Naive B cell (primary cell): ENCODE results near the gene GGT5. TPM values are rescaled to one million over a fixed set of nuclear protein-coding genes. Genes with fewer than 3 reads are reported as not detected.
A peak's percentile ranks its signal among the peaks of the same experiment; 100 is the strongest.

Source experiments
- ATAC-seq, 2 donors: fragments of 150-1000 bp; cut with Tn5 transposase; 2 replicates each; pipeline ENCODE4 v1.10.0; 2021; ENCODE audit warnings: low read depth in 2 of 2, mild to moderate bottlenecking in 2 of 2, moderate library complexity in 2 of 2
- DNase-seq: peaks from one replicate; pipeline ENCODE4 v3.0.0; 2022
- H3K27ac Mint-ChIP-seq, 6 donors: one replicate each; pipeline ENCODE4 v1.8.0; 2020 to 2022; ENCODE audit warnings: mild to moderate bottlenecking in 6 of 6, mixed read lengths in 6 of 6, moderate library complexity in 5 of 6, inconsistent platforms in 2 of 6
- H3K27me3 Mint-ChIP-seq, 3 donors: one replicate each; pipeline ENCODE4 v1.8.0; 2021 to 2022; ENCODE audit warnings: mixed read lengths in 3 of 3, mild to moderate bottlenecking in 1 of 3
- H3K36me3 Mint-ChIP-seq, 2 donors: one replicate each; pipeline ENCODE4 v1.8.0; 2020 to 2022; ENCODE audit warnings: mixed read lengths in 2 of 2, inconsistent platforms in 1 of 2, mild to moderate bottlenecking in 1 of 2
- H3K4me1 Mint-ChIP-seq, 3 donors: one replicate each; pipeline ENCODE4 v1.8.0; 2020 to 2022; ENCODE audit warnings: mixed read lengths in 3 of 3, inconsistent platforms in 1 of 3, mild to moderate bottlenecking in 1 of 3, moderate library complexity in 1 of 3
- H3K4me3 Mint-ChIP-seq, 8 donors: one replicate each; pipeline ENCODE4 v1.8.0; 2020 to 2022; ENCODE audit warnings: mild to moderate bottlenecking in 8 of 8, mixed read lengths in 8 of 8, moderate library complexity in 8 of 8, inconsistent platforms in 2 of 8
- H3K9me3 Mint-ChIP-seq, 7 donors: one replicate each; pipeline ENCODE4 v1.8.0; 2020 to 2022; ENCODE audit warnings: mixed read lengths in 7 of 7, mild to moderate bottlenecking in 5 of 7, inconsistent platforms in 2 of 7, moderate library complexity in 1 of 7
- polyA plus RNA-seq, 6 donors: library from polyadenylated mRNA; unstranded; fragments of 300-500 nt; fragmentation: Illumina TruSeq; gene quantifications; one replicate each; pipeline ENCODE4 v1.2.3, GENCODE V29; 2021; ENCODE audit warnings: low read depth in 6 of 6

The GGT5 gene
- polyA plus RNA-seq, 6 donors from 2014 or later: not detected

DNA sequence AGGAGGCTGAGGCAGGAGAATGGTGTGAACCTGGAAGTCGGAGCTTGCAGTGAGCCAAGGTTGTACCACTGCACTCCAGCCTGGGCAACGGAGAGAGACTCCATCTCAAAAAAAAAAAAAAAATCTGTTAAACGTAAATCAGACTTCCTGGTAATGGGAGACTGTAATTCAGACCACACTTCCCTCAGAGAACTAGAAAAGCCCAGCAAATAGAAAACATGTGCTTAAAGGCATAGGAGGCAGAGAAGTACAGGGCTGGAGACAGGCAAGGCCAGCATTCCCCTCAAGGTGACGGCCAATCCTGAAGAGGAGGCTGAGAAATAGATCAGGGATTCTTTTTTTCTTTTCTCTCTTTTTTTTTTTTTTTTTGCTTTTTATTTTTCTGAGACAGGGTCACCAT is 8.2 kb downstream of the GGT5 start:
- no peaks in the 10 kb centered on the region for H3K9me3 Mint-ChIP-seq
- ATAC-seq (no peak), DNase-seq (no peak)
- H3K36me3 Mint-ChIP-seq: no peaks in the 10 kb centered on the region
- peak overlapping the region in 1 of 6 donors; percentile 21 for H3K27ac Mint-ChIP-seq
- H3K4me3 Mint-ChIP-seq: no peak overlapping the region
- peaks cover 0 to 2% (median 0%) of the 10 kb centered on the region in 3 donors for H3K4me1 Mint-ChIP-seq
- H3K27me3 Mint-ChIP-seq: no peaks in the 10 kb centered on the region

DNA sequence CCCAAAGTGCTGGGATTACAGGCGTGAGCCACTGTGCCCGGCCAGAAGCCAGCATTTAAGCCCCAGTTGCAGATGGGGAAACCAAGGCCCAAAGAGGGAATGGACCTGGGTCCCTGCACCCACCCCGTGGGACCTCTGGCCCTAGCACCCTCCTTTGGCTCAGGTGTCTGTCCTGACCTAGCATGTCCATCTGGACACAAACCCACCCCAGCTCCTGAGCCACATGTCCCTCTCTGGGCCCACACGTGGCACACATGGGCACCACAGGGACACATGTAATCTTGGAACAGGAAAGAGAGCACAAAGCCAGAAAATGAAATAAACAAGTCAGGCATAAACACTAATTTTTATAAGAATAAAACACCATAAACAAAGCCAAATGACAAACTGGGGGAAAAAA is 9.6 kb downstream of the GGT5 start:
- Mint-ChIP-seq H3K36me3 (no peaks in the 10 kb centered on the region), H3K27ac (peak overlapping the region in 1 of 6 donors; percentile 27), H3K27me3 (peaks cover 0 to 5% (median 0%) of the 10 kb centered on the region in 3 donors), H3K4me1 (peaks cover 0 to 6% (median 5%) of the 10 kb centered on the region in 3 donors), H3K9me3 (no peaks in the 10 kb centered on the region), H3K4me3 (no peak overlapping the region)
- DNase-seq (no peak), ATAC-seq (no peak)

GRCh38 chr22:24233816-24234215 is 11.1 kb downstream of the GGT5 start:
- Mint-ChIP-seq H3K4me3 (no peak overlapping the region), H3K36me3 (no peaks in the 10 kb centered on the region), H3K27me3 (peaks cover 0 to 5% (median 0%) of the 10 kb centered on the region in 3 donors), H3K4me1 (peaks cover 0 to 6% (median 5%) of the 10 kb centered on the region in 3 donors), H3K27ac (no peak overlapping the region), H3K9me3 (no peaks in the 10 kb centered on the region)
- ATAC-seq: no peak
- no peak for DNase-seq

DNA sequence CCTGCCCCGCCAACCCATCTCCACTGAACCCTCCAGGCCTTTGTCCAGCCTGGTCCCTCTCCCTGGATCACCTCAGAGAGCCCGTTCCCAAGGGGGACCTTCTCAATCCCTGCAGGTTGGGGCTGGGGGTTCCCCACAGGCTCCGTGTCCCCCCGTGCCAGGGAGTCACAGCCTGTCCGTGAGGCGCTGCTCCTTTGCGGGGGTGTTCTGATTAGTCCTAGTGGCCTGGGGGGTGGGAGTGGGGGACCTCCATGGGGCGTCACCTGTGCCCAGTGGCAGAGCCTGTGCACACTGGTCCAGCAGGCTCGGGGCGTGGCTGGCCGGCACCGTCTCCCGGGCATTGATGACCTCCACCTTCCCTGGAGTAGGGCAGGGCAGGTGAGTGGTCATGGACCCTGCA is 11.6 kb downstream of the GGT5 start:
- peaks cover 0 to 6% (median 5%) of the 10 kb centered on the region in 3 donors for H3K4me1 Mint-ChIP-seq
- H3K9me3 Mint-ChIP-seq: no peaks in the 10 kb centered on the region
- ATAC-seq: no peak
- no peaks in the 10 kb centered on the region for H3K36me3 Mint-ChIP-seq
- no peak for DNase-seq
- no peak overlapping the region for H3K4me3 Mint-ChIP-seq
- peaks cover 0 to 5% (median 0%) of the 10 kb centered on the region in 3 donors for H3K27me3 Mint-ChIP-seq
- H3K27ac Mint-ChIP-seq: no peak overlapping the region

DNA sequence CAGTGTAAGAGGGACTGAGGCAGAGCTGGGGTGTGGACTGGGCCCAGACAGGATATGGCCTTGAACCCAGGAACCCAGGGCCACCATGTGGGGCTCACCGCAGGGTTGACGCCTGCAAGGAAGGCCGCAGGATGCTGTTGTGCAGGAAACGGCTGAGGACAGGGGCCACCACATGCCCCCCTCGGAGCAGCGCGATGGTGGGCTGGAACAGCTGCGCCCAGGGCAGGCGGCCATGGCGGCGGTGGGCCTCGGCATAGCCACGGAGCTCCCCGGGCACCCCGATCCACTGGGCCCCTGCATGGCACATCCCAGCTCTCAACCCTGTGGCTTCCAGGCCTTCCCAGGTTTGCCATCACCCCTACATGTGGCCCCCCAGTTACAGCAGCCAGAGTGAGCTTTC is 12.2 kb downstream of the GGT5 start:
- Mint-ChIP-seq H3K9me3 (no peaks in the 10 kb centered on the region), H3K4me3 (no peak overlapping the region), H3K4me1 (peaks cover 0 to 6% (median 5%) of the 10 kb centered on the region in 3 donors), H3K27ac (no peak overlapping the region), H3K36me3 (no peaks in the 10 kb centered on the region), H3K27me3 (peaks cover 0 to 5% (median 0%) of the 10 kb centered on the region in 3 donors)
- ATAC-seq (no peak), DNase-seq (no peak)

DNA sequence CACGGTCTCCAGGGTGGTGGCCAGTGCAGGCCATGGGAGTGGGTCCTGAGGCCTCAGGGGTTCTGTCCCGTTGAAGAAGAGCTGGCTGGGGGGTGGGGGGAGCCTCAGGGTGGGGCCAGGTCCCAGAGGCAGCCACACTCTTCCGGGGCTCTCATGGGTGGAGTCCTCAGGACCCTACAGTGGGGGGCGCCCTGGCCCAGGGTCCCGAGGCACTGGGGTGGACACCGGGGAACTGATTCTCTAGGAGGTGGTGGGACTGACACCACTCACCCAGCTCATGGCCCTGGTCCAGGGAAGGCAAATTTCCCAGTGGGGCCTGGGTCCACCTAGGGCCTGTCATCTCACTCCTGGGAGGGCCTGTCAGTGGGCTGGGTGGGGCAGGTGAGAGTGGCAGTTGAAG is 12.8 kb downstream of the GGT5 start:
- Mint-ChIP-seq H3K36me3 (no peaks in the 10 kb centered on the region), H3K4me1 (peaks cover 0 to 6% (median 5%) of the 10 kb centered on the region in 3 donors), H3K9me3 (peaks cover 0 to 2% (median 0%) of the 10 kb centered on the region in 7 donors), H3K27me3 (peaks cover 0 to 5% (median 0%) of the 10 kb centered on the region in 3 donors), H3K4me3 (no peak overlapping the region), H3K27ac (peak overlapping the region in 1 of 6 donors; percentile 66)
- DNase-seq: no peak
- ATAC-seq: no peak

DNA sequence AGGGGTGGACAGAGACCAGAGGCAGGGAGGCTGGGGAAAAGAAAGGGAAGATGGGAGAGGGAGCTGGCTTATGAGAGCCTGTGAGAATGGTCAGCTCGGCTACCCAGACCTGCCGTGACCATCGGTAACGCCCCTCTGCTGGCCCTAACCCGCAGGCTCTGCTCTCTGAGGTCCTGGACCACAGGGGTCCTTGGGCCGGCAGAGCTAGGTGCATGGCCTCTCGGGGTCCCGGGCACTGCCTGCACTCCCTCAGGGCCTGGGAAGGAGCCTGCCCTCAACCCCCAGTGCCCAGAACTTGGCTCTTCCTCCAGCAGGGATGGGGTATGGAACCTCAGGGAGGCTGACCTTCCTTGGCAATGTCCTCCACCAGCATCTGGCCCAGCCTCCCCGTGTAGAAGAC is 13.2 kb downstream of the GGT5 start:
- ATAC-seq: no peak
- Mint-ChIP-seq H3K27ac (peak overlapping the region in 1 of 6 donors; percentile 70), H3K4me1 (peaks cover 0 to 6% (median 5%) of the 10 kb centered on the region in 3 donors), H3K9me3 (peaks cover 0 to 4% (median 0%) of the 10 kb centered on the region in 7 donors), H3K27me3 (peaks cover 0 to 5% (median 0%) of the 10 kb centered on the region in 3 donors), H3K4me3 (no peak overlapping the region), H3K36me3 (no peaks in the 10 kb centered on the region)
- DNase-seq: no peak

- no peak overlapping the region for H3K4me3 Mint-ChIP-seq
- peak; percentile 74 to 80 for ATAC-seq
- peak overlapping the region in 4 of 6 donors; percentile 15 to 70 (median 48) for H3K27ac Mint-ChIP-seq
Measured at GRCh38 chr22:24230911-24231656, 13.8 kb downstream of the GGT5 start.

GRCh38 chr22:24225951-24226350 is 18.9 kb downstream of the GGT5 start:
- no peaks in the 10 kb centered on the region for H3K4me1 Mint-ChIP-seq
- H3K27ac Mint-ChIP-seq: no peak overlapping the region
- no peaks in the 10 kb centered on the region for H3K27me3 Mint-ChIP-seq
- peaks cover 0 to 9% (median 2%) of the 10 kb centered on the region in 7 donors for H3K9me3 Mint-ChIP-seq
- no peaks in the 10 kb centered on the region for H3K36me3 Mint-ChIP-seq
- H3K4me3 Mint-ChIP-seq: no peak overlapping the region
- DNase-seq: no peak
- ATAC-seq: no peak

More at GRCh38 chr22:24230911-24231656, 13.8 kb downstream of the GGT5 start:
- peaks cover 0 to 4% (median 0%) of the 10 kb centered on the region in 7 donors for H3K9me3 Mint-ChIP-seq
- peaks cover 0 to 6% (median 5%) of the 10 kb centered on the region in 3 donors for H3K4me1 Mint-ChIP-seq
- H3K36me3 Mint-ChIP-seq: no peaks in the 10 kb centered on the region
- DNase-seq: peak; percentile 33
- H3K27me3 Mint-ChIP-seq: peaks cover 0 to 5% (median 0%) of the 10 kb centered on the region in 3 donors

DNA sequence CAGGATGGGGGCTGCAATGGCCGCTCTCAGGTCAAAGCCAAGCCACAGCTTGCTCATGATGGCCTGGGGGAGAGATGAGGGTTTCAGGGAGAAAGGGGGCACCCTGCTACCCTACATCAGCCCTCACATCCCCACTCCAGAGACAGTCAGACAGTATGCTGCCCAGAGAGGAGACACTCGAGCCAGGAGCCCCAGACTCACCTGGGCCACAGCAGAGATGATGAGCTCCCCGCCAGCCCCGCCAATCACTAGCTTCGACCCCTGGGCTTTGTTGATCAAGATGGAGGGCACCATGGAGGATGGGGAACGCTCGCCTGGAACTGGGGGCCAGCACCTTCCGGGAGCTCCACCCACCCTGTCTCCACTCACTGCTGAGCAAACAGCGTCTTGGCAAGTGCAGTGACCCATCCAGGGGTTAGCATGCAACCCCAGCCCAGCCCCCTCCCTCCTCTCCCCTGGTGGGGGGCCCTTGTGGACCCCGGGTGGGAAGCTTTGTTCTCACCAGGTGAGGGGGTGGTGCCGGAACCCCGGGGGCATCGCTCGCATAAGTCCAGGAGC is 19.8 kb downstream of the GGT5 start:
- H3K4me1 Mint-ChIP-seq: no peaks in the 10 kb centered on the region
- H3K36me3 Mint-ChIP-seq: no peaks in the 10 kb centered on the region
- no peak overlapping the region for H3K4me3 Mint-ChIP-seq
- H3K9me3 Mint-ChIP-seq: peaks cover 0 to 9% (median 2%) of the 10 kb centered on the region in 7 donors
- DNase-seq (no peak), ATAC-seq (no peak)
- no peaks in the 10 kb centered on the region for H3K27me3 Mint-ChIP-seq
- no peak overlapping the region for H3K27ac Mint-ChIP-seq

- Mint-ChIP-seq H3K36me3 (no peaks in the 10 kb centered on the region), H3K27ac (no peak overlapping the region), H3K9me3 (peaks cover 0 to 9% (median 2%) of the 10 kb centered on the region in 7 donors), H3K27me3 (no peaks in the 10 kb centered on the region), H3K4me3 (no peak overlapping the region), H3K4me1 (no peaks in the 10 kb centered on the region)
- ATAC-seq (no peak), DNase-seq (no peak)
Measured at GRCh38 chr22:24224468-24224867, 20.4 kb downstream of the GGT5 start.

- Mint-ChIP-seq H3K27ac (peak overlapping the region in 1 of 6 donors; percentile 30), H3K4me1 (no peaks in the 10 kb centered on the region), H3K4me3 (no peak overlapping the region), H3K9me3 (peaks cover 0 to 6% (median 2%) of the 10 kb centered on the region in 7 donors), H3K36me3 (no peaks in the 10 kb centered on the region), H3K27me3 (no peaks in the 10 kb centered on the region)
- ATAC-seq (no peak), DNase-seq (no peak)
Measured at GRCh38 chr22:24219750-24220149, 25.1 kb downstream of the GGT5 start.

DNA sequence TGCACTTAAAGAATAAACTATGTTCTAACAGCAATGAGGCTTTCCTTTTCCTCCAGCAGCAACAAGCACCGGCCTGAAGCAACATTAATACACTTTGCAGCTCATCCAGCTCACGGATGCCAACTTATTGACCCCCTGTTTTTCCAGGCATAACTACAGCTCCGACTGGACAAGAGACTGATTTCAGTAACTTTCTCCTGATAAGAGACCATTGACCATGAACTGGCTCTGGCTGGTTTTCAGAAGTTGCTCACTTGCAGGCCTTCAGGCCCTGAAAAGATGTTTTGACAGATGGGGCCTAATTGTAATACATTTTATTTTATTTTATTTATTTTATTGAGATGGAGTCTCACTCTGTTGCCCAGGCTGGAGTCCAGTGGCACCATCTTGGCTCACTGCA is 27.5 kb downstream of the GGT5 start:
- Mint-ChIP-seq H3K36me3 (no peaks in the 10 kb centered on the region), H3K4me3 (no peak overlapping the region), H3K9me3 (no peaks in the 10 kb centered on the region), H3K4me1 (peaks cover 0 to 14% (median 1%) of the 10 kb centered on the region in 3 donors), H3K27ac (no peak overlapping the region), H3K27me3 (no peaks in the 10 kb centered on the region)
- ATAC-seq: no peak
- no peak for DNase-seq
